Measurements from ENCODE around the gene CENPH. TPM values are rescaled to one million over a fixed set of nuclear protein-coding genes. Genes with fewer than 3 reads are reported as not detected.
A peak's percentile ranks its signal among the peaks of the same experiment; 100 is the strongest.

Gene CENPH
- total and polyA plus RNA-seq, 2 of the 8 experiments (the other 6 are each of a cell fraction or from before 2014, with no cell fraction given): 69.0 to 82.8 TPM

DNA sequence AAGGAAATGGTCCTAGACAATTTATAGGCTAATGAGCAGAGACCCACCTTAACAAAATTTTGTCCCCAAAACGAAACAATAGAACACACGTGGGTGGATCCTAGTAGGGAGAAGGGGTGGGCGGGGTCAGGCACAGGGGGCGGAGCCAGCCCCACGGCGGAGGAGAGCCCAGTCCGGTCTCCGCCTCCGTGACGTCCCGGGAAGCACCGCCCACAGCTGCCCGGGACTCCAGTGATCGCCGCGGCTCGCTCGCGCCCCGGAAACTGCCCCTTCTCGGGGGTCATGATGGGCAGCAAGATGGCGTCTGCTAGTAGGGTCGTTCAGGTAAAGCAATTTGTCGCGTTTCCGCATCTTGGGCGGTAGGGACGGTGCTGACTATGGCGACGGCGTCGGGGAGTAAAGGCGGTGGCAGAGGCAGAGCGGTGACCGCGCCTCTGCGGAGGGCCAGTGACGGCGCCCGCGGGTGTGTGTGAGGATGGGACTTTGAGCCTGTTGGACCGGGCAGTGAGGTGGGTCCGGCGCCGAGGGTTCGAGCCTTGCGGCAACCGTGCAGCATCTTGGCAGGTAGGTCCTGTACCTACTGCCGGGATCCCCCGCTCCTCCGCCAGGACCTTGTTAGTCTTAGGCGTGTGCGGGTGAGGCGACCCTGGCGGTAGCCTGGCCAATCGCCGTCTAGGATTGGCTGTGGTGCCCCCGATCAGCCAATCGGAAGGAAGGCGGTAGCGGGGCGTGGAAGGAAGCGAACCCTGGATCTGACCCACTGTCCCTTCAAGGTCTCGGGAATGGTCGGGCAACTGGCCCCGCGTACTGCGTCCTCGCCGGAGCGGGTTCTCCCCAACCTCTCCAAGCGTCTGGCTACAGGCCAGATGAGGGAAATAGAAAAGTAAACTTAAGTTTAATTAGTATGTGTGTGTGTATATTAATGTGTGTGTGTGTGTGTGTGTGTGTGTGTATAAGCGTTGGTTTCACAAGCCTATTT is 28.5 kb downstream of the CENPH start (continued):
- TF ChIP-seq, protein P1, sequence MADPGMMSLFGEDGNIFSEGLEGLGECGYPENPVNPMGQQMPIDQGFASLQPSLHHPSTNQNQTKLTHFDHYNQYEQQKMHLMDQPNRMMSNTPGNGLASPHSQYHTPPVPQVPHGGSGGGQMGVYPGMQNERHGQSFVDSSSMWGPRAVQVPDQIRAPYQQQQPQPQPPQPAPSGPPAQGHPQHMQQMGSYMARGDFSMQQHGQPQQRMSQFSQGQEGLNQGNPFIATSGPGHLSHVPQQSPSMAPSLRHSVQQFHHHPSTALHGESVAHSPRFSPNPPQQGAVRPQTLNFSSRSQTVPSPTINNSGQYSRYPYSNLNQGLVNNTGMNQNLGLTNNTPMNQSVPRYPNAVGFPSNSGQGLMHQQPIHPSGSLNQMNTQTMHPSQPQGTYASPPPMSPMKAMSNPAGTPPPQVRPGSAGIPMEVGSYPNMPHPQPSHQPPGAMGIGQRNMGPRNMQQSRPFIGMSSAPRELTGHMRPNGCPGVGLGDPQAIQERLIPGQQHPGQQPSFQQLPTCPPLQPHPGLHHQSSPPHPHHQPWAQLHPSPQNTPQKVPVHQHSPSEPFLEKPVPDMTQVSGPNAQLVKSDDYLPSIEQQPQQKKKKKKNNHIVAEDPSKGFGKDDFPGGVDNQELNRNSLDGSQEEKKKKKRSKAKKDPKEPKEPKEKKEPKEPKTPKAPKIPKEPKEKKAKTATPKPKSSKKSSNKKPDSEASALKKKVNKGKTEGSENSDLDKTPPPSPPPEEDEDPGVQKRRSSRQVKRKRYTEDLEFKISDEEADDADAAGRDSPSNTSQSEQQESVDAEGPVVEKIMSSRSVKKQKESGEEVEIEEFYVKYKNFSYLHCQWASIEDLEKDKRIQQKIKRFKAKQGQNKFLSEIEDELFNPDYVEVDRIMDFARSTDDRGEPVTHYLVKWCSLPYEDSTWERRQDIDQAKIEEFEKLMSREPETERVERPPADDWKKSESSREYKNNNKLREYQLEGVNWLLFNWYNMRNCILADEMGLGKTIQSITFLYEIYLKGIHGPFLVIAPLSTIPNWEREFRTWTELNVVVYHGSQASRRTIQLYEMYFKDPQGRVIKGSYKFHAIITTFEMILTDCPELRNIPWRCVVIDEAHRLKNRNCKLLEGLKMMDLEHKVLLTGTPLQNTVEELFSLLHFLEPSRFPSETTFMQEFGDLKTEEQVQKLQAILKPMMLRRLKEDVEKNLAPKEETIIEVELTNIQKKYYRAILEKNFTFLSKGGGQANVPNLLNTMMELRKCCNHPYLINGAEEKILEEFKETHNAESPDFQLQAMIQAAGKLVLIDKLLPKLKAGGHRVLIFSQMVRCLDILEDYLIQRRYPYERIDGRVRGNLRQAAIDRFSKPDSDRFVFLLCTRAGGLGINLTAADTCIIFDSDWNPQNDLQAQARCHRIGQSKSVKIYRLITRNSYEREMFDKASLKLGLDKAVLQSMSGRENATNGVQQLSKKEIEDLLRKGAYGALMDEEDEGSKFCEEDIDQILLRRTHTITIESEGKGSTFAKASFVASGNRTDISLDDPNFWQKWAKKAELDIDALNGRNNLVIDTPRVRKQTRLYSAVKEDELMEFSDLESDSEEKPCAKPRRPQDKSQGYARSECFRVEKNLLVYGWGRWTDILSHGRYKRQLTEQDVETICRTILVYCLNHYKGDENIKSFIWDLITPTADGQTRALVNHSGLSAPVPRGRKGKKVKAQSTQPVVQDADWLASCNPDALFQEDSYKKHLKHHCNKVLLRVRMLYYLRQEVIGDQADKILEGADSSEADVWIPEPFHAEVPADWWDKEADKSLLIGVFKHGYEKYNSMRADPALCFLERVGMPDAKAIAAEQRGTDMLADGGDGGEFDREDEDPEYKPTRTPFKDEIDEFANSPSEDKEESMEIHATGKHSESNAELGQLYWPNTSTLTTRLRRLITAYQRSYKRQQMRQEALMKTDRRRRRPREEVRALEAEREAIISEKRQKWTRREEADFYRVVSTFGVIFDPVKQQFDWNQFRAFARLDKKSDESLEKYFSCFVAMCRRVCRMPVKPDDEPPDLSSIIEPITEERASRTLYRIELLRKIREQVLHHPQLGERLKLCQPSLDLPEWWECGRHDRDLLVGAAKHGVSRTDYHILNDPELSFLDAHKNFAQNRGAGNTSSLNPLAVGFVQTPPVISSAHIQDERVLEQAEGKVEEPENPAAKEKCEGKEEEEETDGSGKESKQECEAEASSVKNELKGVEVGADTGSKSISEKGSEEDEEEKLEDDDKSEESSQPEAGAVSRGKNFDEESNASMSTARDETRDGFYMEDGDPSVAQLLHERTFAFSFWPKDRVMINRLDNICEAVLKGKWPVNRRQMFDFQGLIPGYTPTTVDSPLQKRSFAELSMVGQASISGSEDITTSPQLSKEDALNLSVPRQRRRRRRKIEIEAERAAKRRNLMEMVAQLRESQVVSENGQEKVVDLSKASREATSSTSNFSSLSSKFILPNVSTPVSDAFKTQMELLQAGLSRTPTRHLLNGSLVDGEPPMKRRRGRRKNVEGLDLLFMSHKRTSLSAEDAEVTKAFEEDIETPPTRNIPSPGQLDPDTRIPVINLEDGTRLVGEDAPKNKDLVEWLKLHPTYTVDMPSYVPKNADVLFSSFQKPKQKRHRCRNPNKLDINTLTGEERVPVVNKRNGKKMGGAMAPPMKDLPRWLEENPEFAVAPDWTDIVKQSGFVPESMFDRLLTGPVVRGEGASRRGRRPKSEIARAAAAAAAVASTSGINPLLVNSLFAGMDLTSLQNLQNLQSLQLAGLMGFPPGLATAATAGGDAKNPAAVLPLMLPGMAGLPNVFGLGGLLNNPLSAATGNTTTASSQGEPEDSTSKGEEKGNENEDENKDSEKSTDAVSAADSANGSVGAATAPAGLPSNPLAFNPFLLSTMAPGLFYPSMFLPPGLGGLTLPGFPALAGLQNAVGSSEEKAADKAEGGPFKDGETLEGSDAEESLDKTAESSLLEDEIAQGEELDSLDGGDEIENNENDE (IDR thresholded peaks at IDR 0.05; ENCODE audit: insufficient replicate concordance, low read length): no peak
- TF ChIP-seq YY1 (IDR thresholded peaks at IDR 0.05; ENCODE audit: low read depth, low read length) (peak; percentile 94), CHD2 (IDR thresholded peaks at IDR 0.05; ENCODE audit: low read length) (no peak), SUZ12 (IDR thresholded peaks at IDR 0.05; ENCODE audit: low read length) (no peak; the same call in 1 of the 2 replicates), PHF8 (conservative IDR thresholded peaks at IDR 0.05; ENCODE audit: low read depth, low read length) (peak; percentile 99), BRCA1 (IDR thresholded peaks at IDR 0.05; ENCODE audit: low read depth, low read length) (no peak), HDAC2 (IDR thresholded peaks at IDR 0.05; ENCODE audit: borderline replicate concordance in 1 of 2, low read depth in 2 of 2, low read length in 2 of 2) (peak; percentile 79 to 80; a peak in 2 of 4 replicates)
- TF ChIP-seq, protein P2, sequence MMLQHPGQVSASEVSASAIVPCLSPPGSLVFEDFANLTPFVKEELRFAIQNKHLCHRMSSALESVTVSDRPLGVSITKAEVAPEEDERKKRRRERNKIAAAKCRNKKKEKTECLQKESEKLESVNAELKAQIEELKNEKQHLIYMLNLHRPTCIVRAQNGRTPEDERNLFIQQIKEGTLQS (IDR thresholded peaks at IDR 0.05; ENCODE audit: insufficient read depth, low read depth, low read length): no peak

All from H1 (cell line).